ENCODE measurements around the gene SLC24A4.

The SLC24A4 gene

GRCh38 chr14:92456215-92457015 is 133.4 kb downstream of the SLC24A4 start:
- no peaks in the 10 kb centered on the region for H3K36me3 ChIP-seq (ENCODE audit: low read length)

DNA sequence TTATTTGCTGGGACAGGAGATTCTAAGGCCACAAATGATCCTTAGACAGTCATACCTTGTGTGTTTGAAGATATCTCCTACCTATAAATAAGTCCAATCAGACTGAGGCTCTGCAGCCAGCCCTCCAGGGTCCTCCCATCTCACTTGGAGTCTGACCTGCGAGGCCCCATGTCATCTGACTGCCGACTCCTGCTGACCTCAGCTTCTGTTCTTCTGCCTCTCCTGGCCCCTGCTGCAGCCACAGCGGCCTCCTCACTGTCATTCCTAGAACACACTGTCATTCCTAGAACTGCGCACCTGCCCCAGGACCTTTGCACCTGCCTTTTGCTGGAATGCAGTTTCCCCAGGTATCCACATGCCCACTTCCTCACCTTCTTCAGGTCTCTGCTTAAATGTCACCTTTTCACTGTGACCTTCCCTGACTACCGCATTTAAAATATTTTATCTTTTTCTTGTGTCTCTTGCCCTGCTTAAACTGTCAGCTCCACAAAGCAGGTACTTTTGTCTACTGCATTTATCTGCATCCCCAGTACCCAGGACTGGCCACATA is 134.1 kb downstream of the SLC24A4 start:
- H3K36me3 ChIP-seq (ENCODE audit: low read length): no peaks in the 10 kb centered on the region
- no peak overlapping the region for H3K9ac ChIP-seq (ENCODE audit: low read length)
- H3K9me2 ChIP-seq (replicated peaks; ENCODE audit: insufficient read depth, low read length): no peaks in the 10 kb centered on the region
- H2AFZ ChIP-seq (ENCODE audit: low read depth, low read length, severe bottlenecking): no peak overlapping the region
- no peaks in the 10 kb centered on the region for H3K79me2 ChIP-seq (ENCODE audit: insufficient read depth, low read length)
- H3K27ac ChIP-seq (ENCODE audit: low read depth, low read length): no peak overlapping the region
- no peak overlapping the region for H3K4me3 ChIP-seq (ENCODE audit: insufficient read depth, low read length, poor library complexity, severe bottlenecking)
- no peaks in the 10 kb centered on the region for H3K27me3 ChIP-seq (ENCODE audit: low read length)
- no peak for TF ChIP-seq EZH2phosphoT487 (conservative IDR thresholded peaks at IDR 0.05; ENCODE audit: low read length)
- TF ChIP-seq, protein P1, sequence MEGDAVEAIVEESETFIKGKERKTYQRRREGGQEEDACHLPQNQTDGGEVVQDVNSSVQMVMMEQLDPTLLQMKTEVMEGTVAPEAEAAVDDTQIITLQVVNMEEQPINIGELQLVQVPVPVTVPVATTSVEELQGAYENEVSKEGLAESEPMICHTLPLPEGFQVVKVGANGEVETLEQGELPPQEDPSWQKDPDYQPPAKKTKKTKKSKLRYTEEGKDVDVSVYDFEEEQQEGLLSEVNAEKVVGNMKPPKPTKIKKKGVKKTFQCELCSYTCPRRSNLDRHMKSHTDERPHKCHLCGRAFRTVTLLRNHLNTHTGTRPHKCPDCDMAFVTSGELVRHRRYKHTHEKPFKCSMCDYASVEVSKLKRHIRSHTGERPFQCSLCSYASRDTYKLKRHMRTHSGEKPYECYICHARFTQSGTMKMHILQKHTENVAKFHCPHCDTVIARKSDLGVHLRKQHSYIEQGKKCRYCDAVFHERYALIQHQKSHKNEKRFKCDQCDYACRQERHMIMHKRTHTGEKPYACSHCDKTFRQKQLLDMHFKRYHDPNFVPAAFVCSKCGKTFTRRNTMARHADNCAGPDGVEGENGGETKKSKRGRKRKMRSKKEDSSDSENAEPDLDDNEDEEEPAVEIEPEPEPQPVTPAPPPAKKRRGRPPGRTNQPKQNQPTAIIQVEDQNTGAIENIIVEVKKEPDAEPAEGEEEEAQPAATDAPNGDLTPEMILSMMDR (IDR thresholded peaks at IDR 0.05; ENCODE audit: insufficient read depth, low read length, poor library complexity, severe bottlenecking): no peak
- H3K4me2 ChIP-seq (ENCODE audit: low read depth, low read length, poor library complexity, severe bottlenecking): no peak overlapping the region
- H3K9me3 ChIP-seq (ENCODE audit: insufficient read depth, low read length): no peaks in the 10 kb centered on the region
- no peaks in the 10 kb centered on the region for H4K20me1 ChIP-seq (ENCODE audit: low read depth, low read length)
- no peaks in the 10 kb centered on the region for H3F3A ChIP-seq (ENCODE audit: insufficient read depth)

More at GRCh38 chr14:92456215-92457015, 133.4 kb downstream of the SLC24A4 start:
- Histone ChIP-seq H3K79me2 (ENCODE audit: insufficient read depth, low read length) (no peaks in the 10 kb centered on the region), H3K9me3 (ENCODE audit: insufficient read depth, low read length) (no peaks in the 10 kb centered on the region), H3F3A (ENCODE audit: insufficient read depth) (no peaks in the 10 kb centered on the region), H3K9ac (ENCODE audit: low read length) (no peak overlapping the region), H3K4me2 (ENCODE audit: low read depth, low read length, poor library complexity, severe bottlenecking) (no peak overlapping the region), H2AFZ (ENCODE audit: low read depth, low read length, severe bottlenecking) (no peak overlapping the region), H4K20me1 (ENCODE audit: low read depth, low read length) (no peaks in the 10 kb centered on the region), H3K9me2 (replicated peaks; ENCODE audit: insufficient read depth, low read length) (no peaks in the 10 kb centered on the region), H3K27me3 (ENCODE audit: low read length) (no peaks in the 10 kb centered on the region), H3K27ac (ENCODE audit: low read depth, low read length) (no peak overlapping the region), H3K4me3 (ENCODE audit: insufficient read depth, low read length, poor library complexity, severe bottlenecking) (no peak overlapping the region)
- TF ChIP-seq, protein P1 (IDR thresholded peaks at IDR 0.05; ENCODE audit: insufficient read depth, low read length, poor library complexity, severe bottlenecking): peak; percentile 28
- TF ChIP-seq EZH2phosphoT487 (conservative IDR thresholded peaks at IDR 0.05; ENCODE audit: low read length): no peak

- H3K36me3 ChIP-seq (ENCODE audit: low read length): no peaks in the 10 kb centered on the region
- no peak overlapping the region for H3K4me2 ChIP-seq (ENCODE audit: low read depth, low read length, poor library complexity, severe bottlenecking)
- no peaks in the 10 kb centered on the region for H3K79me2 ChIP-seq (ENCODE audit: insufficient read depth, low read length)
- H3F3A ChIP-seq (ENCODE audit: insufficient read depth): no peaks in the 10 kb centered on the region
- no peak overlapping the region for H3K27ac ChIP-seq (ENCODE audit: low read depth, low read length)
- H3K9ac ChIP-seq (ENCODE audit: low read length): no peak overlapping the region
- no peaks in the 10 kb centered on the region for H3K27me3 ChIP-seq (ENCODE audit: low read length)
- H2AFZ ChIP-seq (ENCODE audit: low read depth, low read length, severe bottlenecking): no peak overlapping the region
- H4K20me1 ChIP-seq (ENCODE audit: low read depth, low read length): no peaks in the 10 kb centered on the region
- TF ChIP-seq, protein P1 (IDR thresholded peaks at IDR 0.05; ENCODE audit: insufficient read depth, low read length, poor library complexity, severe bottlenecking): no peak
- no peak for TF ChIP-seq EZH2phosphoT487 (conservative IDR thresholded peaks at IDR 0.05; ENCODE audit: low read length)
- H3K9me2 ChIP-seq (replicated peaks; ENCODE audit: insufficient read depth, low read length): no peaks in the 10 kb centered on the region
- H3K4me3 ChIP-seq (ENCODE audit: insufficient read depth, low read length, poor library complexity, severe bottlenecking): no peak overlapping the region
- H3K9me3 ChIP-seq (ENCODE audit: insufficient read depth, low read length): no peaks in the 10 kb centered on the region
Measured at GRCh38 chr14:92458136-92459029, 135.4 kb downstream of the SLC24A4 start.
